Lung (tissue), 12 donors: ENCODE results near the gene ACTN1. TPM values are rescaled to one million over a fixed set of nuclear protein-coding genes. Genes with fewer than 3 reads are reported as not detected.

Experiments used
- ATAC-seq: fragments of 200-7000 bp; cut with Tn5 transposase; one replicate; pipeline ENCODE4 v1.9.1; 2020; ENCODE audit warnings: moderate number of reproducible peaks; ENCODE audit not compliant: insufficient read depth, low FRiP score
- DNase-seq, 3 donors: peaks; one replicate each; pipeline ENCODE4 v3.0.0-alpha.2; 2013 to 2017
- H3K27ac ChIP-seq, 2 donors: one replicate each; pipeline ENCODE4 v1.5.1; 2013; ENCODE audit warnings: mild to moderate bottlenecking in 2 of 2, moderate library complexity in 2 of 2, control low read depth in 1 of 2, inconsistent platforms in 1 of 2, low read depth in 1 of 2, low read length in 1 of 2
- H3K27me3 ChIP-seq, 3 donors: one replicate each; pipeline ENCODE4 v1.5.1; 2013; ENCODE audit warnings: low read length in 2 of 3; ENCODE audit not compliant: control insufficient read depth in 3 of 3, insufficient read depth in 3 of 3
- H3K36me3 ChIP-seq, 4 donors: one replicate each; pipeline ENCODE4 v1.5.1; 2013; ENCODE audit warnings: low read length in 4 of 4, mild to moderate bottlenecking in 1 of 4, moderate library complexity in 1 of 4; ENCODE audit not compliant: control insufficient read depth in 4 of 4, insufficient read depth in 4 of 4
- H3K4me1 ChIP-seq, 5 donors: one replicate each; pipeline ENCODE4 v1.5.1; 2013; ENCODE audit warnings: low read length in 5 of 5, mild to moderate bottlenecking in 2 of 5, moderate library complexity in 1 of 5; ENCODE audit not compliant: control insufficient read depth in 5 of 5, insufficient read depth in 5 of 5
- H3K4me3 ChIP-seq: one replicate; pipeline ENCODE4 v1.5.1; 2013; ENCODE audit warnings: mild to moderate bottlenecking, control low read depth, moderate library complexity
- H3K9ac ChIP-seq, 2 donors: one replicate each; pipeline ENCODE4 v1.5.1; 2013; ENCODE audit warnings: low read length in 2 of 2, control low read depth in 1 of 2; ENCODE audit not compliant: insufficient read depth in 1 of 2
- H3K9me3 ChIP-seq, 4 donors: one replicate each; pipeline ENCODE4 v1.5.1; 2013; ENCODE audit warnings: low read length in 3 of 4, mild to moderate bottlenecking in 1 of 4, moderate library complexity in 1 of 4; ENCODE audit not compliant: control insufficient read depth in 4 of 4, insufficient read depth in 3 of 4
- WGBS, 2 donors: extraction: QIAGEN DNeasy Blood & Tissue Kit; methylation state at CpG; one replicate each; pipeline ENCODE4 v1.1.7; 2013; 5-methylcytosine and 5-hydroxymethylcytosine counted together
- polyA plus RNA-seq, 2 donors: library from polyadenylated mRNA; stranded (reverse); fragments of 200-250 nt; gene quantifications; one replicate each; pipeline ENCODE4 v1.2.1, GENCODE V29; 2013
- total RNA-seq, 2 donors: library from RNA; depleted of rRNA in 1 of 2; stranded (reverse); fragments of >200 nt in 1 of 2; gene quantifications; one replicate each; pipeline ENCODE4 v1.2.1, GENCODE V29; 2014 to 2021
- TF ChIP-seq, protein P1 (sequence below): IDR thresholded peaks from 2 replicates; pipeline ENCODE4 v1.5.1; 2012; ENCODE audit warnings: mild to moderate bottlenecking; ENCODE audit errors: control extremely low read depth, extremely low read depth
- donor health status: control.
- donor health status: control.
- donor health status: Bipolar disorder and iron deficiency.
- donor health status: healthy.
- donor health status: DM: yes; HTN: yes; CAD: no.

ACTN1 gene
- total and polyA plus RNA-seq, 4 donors: 40.9 to 168 (median 117) TPM

DNA sequence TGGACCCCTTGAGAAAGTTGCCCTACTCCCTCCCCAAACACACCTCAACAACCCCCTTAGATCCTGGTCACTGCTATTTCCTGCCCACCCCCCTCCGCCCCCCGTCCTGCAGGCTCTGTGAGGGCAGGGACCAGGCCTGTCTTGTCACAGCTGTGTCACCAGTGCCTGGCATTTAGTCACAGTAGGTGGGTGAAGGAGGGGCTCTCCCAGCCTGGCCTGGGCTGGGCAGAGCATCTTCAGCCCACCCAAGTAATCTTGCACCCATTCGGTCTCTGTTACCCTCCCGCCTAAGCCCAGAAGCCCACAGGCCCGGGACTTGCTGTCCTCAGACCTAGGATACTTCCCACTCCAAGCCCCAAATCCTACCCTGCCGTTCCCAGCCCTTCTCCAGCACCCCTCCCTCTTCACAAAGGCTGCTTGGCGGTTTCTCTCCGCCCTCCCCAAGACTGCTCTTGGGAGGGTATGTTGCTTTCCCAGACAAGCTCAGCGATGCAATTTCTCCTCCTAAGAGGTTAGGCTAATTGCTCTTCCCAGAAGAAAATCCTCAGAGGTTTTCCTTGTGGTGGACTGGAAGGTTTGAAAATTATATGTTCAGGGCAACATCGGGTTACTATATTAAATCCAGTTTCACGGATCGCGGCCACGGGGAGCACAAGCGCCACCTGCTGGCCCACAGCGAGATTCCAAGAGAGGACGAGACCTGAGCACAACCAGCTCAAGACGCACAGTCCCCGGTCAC, 135.5 kb downstream of the ACTN1 start:
- H3K27ac ChIP-seq: no peak overlapping the region
- no peaks in the 10 kb centered on the region for H3K27me3 ChIP-seq
- DNase-seq (peak; percentile 90 to 93 (median 91)), ATAC-seq (peak; percentile 88)
- H3K36me3 ChIP-seq: peaks cover 0 to 2% (median 0%) of the 10 kb centered on the region in 4 donors
- peak overlapping the region in 1 of 2 donors; percentile 50 for H3K9ac ChIP-seq
- H3K4me3 ChIP-seq: no peak overlapping the region
- peaks cover 0 to 25% (median 0%) of the 10 kb centered on the region in 5 donors for H3K4me1 ChIP-seq
- TF ChIP-seq, protein P1, sequence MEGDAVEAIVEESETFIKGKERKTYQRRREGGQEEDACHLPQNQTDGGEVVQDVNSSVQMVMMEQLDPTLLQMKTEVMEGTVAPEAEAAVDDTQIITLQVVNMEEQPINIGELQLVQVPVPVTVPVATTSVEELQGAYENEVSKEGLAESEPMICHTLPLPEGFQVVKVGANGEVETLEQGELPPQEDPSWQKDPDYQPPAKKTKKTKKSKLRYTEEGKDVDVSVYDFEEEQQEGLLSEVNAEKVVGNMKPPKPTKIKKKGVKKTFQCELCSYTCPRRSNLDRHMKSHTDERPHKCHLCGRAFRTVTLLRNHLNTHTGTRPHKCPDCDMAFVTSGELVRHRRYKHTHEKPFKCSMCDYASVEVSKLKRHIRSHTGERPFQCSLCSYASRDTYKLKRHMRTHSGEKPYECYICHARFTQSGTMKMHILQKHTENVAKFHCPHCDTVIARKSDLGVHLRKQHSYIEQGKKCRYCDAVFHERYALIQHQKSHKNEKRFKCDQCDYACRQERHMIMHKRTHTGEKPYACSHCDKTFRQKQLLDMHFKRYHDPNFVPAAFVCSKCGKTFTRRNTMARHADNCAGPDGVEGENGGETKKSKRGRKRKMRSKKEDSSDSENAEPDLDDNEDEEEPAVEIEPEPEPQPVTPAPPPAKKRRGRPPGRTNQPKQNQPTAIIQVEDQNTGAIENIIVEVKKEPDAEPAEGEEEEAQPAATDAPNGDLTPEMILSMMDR: peak; percentile 78
- no peaks in the 10 kb centered on the region for H3K9me3 ChIP-seq
- WGBS, 2 donors: 25 to 27% methylated on average over 19 of the region's 19 CpGs

DNA sequence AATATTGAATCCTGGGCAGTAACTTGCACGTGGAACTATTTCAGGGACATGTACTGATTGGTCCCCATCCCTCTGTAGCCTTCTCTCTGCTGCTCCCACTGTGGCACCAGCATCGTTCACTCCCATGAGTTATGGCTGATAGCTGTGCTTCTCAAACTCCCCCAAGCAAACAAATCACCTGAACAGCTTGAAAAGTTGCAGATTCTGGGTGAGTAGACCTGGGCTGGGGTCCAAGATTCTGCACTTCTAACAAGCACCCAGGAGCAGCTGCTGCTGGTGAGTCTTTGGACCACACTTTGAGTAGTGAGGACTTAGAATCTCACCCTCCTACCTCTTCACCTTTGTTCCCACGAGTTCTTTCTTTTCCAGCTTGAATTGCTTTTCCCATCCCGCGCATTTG, 136.8 kb downstream of the ACTN1 start:
- H3K4me1 ChIP-seq: peaks cover 0 to 25% (median 0%) of the 10 kb centered on the region in 5 donors
- DNase-seq (peak; percentile 30 to 66 (median 34)), ATAC-seq (no peak)
- H3K36me3 ChIP-seq: peaks cover 0 to 2% (median 0%) of the 10 kb centered on the region in 4 donors
- H3K27me3 ChIP-seq: no peaks in the 10 kb centered on the region
- no peak overlapping the region for H3K9ac ChIP-seq
- TF ChIP-seq, protein P1: no peak
- H3K9me3 ChIP-seq: peaks cover 0 to 2% (median 1%) of the 10 kb centered on the region in 4 donors
- WGBS, 2 donors: 76 to 87% methylated on average over 5 of the region's 5 CpGs
- no peak overlapping the region for H3K4me3 ChIP-seq
- H3K27ac ChIP-seq: no peak overlapping the region

- TF ChIP-seq, protein P1: no peak
- peaks cover 0 to 2% (median 1%) of the 10 kb centered on the region in 4 donors for H3K9me3 ChIP-seq
- H3K36me3 ChIP-seq: peaks cover 0 to 2% (median 0%) of the 10 kb centered on the region in 4 donors
- no peak overlapping the region for H3K4me3 ChIP-seq
- H3K4me1 ChIP-seq: peaks cover 0 to 25% (median 0%) of the 10 kb centered on the region in 5 donors
- 60 to 66% methylated on average over 6 of the region's 6 CpGs for WGBS, 2 donors
- H3K9ac ChIP-seq: no peak overlapping the region
- ATAC-seq (no peak), DNase-seq (peak in 2 of 3 donors; percentile 45 to 53)
- H3K27ac ChIP-seq: no peak overlapping the region
- H3K27me3 ChIP-seq: no peaks in the 10 kb centered on the region
These were observed 137.9 kb downstream of the ACTN1 start for GRCh38 chr14:68841016-68841809.
